ENCODE data around the gene EHD3. TPM values are rescaled to one million over a fixed set of nuclear protein-coding genes. Genes with fewer than 3 reads are reported as not detected.

Gene EHD3
- polyA plus RNA-seq, 5 donors: 7.5 to 10.8 (median 9.0) TPM

- DNase-seq: no peak
These were observed 50.2 kb downstream of the EHD3 start for GRCh38 chr2:31284107-31284506.

- DNase-seq: no peak
These were observed 52.3 kb downstream of the EHD3 start for GRCh38 chr2:31286230-31286629.

- DNase-seq: no peak
These were observed 53.1 kb downstream of the EHD3 start for GRCh38 chr2:31286961-31287550.

GRCh38 chr2:31287654-31288053, 53.7 kb downstream of the EHD3 start:
- no peak for DNase-seq

- no peak for DNase-seq
These were observed 60.2 kb downstream of the EHD3 start for GRCh38 chr2:31294196-31294595.

- DNase-seq: no peak
These were observed 62.8 kb downstream of the EHD3 start for GRCh38 chr2:31296641-31297287.

GRCh38 chr2:31297751-31298150, 63.8 kb downstream of the EHD3 start:
- DNase-seq: no peak

GRCh38 chr2:31299547-31299946, 65.6 kb downstream of the EHD3 start:
- no peak for DNase-seq

GRCh38 chr2:31300309-31300708, 66.4 kb downstream of the EHD3 start:
- no peak for DNase-seq

- peak; percentile 78 to 79 for DNase-seq
These were observed 69.1 kb downstream of the EHD3 start for GRCh38 chr2:31302940-31303563.

- no peak for DNase-seq
These were observed 70.9 kb downstream of the EHD3 start for GRCh38 chr2:31304816-31305215.

GRCh38 chr2:31312898-31313297, 78.9 kb downstream of the EHD3 start:
- DNase-seq: no peak

- no peak for DNase-seq
These were observed 80.8 kb downstream of the EHD3 start for GRCh38 chr2:31314761-31315160.

- no peak for DNase-seq
These were observed 83.4 kb downstream of the EHD3 start for GRCh38 chr2:31317396-31317795.

- DNase-seq: no peak
These were observed 84.7 kb downstream of the EHD3 start for GRCh38 chr2:31318361-31319336.

Other genes starting within 250 kb of the EHD3 start
- 1 to 10 TPM; 4.4 to 7.6 (median 5.4) TPM for gene GALNT14, start 95.7 kb upstream of the EHD3 start, polyA plus RNA-seq (ENCODE audit: insufficient read depth in 1 of 5, insufficient read length in 5 of 5, low replicate concordance in 1 of 5)
- under 1 TPM; 0.19 to 0.27 (median 0.26) TPM for gene CAPN14, start 16.6 kb upstream of the EHD3 start, polyA plus RNA-seq (ENCODE audit: insufficient read depth in 1 of 5, insufficient read length in 5 of 5, low replicate concordance in 1 of 5)
- under 1 TPM; 0.04 to 0.45 (median 0.10) TPM for gene XDH, start 180.6 kb downstream of the EHD3 start, polyA plus RNA-seq (ENCODE audit: insufficient read depth in 1 of 5, insufficient read length in 5 of 5, low replicate concordance in 1 of 5)